GM19238 (cell line): Measurements from ENCODE around the gene COL16A1.

Experiments
- DNase-seq: peaks from one replicate; pipeline ENCODE4 v3.0.0; 2011; ENCODE audit warnings: low spot score; ENCODE audit not compliant: insufficient read length

COL16A1 gene

GRCh38 chr1:31733389-31734219 is 29.8 kb upstream of the COL16A1 start:
- DNase-seq = no peak

GRCh38 chr1:31732751-31733289 is 29.0 kb upstream of the COL16A1 start:
- DNase-seq = no peak

- no peak for DNase-seq
Measured at GRCh38 chr1:31732343-31732742, 28.5 kb upstream of the COL16A1 start.

- DNase-seq = no peak
Measured at GRCh38 chr1:31731049-31731565, 27.3 kb upstream of the COL16A1 start.

GRCh38 chr1:31730336-31731048 is 26.7 kb upstream of the COL16A1 start:
- DNase-seq = no peak

GRCh38 chr1:31727849-31728248 is 24.0 kb upstream of the COL16A1 start:
- no peak for DNase-seq

GRCh38 chr1:31727195-31727594 is 23.4 kb upstream of the COL16A1 start:
- no peak for DNase-seq

GRCh38 chr1:31726715-31727114 is 22.9 kb upstream of the COL16A1 start:
- no peak for DNase-seq

GRCh38 chr1:31725777-31726535 is 22.1 kb upstream of the COL16A1 start:
- no peak for DNase-seq

GRCh38 chr1:31725134-31725533 is 21.3 kb upstream of the COL16A1 start:
- DNase-seq = no peak

GRCh38 chr1:31723828-31724359 is 20.1 kb upstream of the COL16A1 start:
- DNase-seq = no peak

GRCh38 chr1:31718327-31718897 is 14.6 kb upstream of the COL16A1 start:
- no peak for DNase-seq

- DNase-seq = no peak
Measured at GRCh38 chr1:31717341-31717740, 13.5 kb upstream of the COL16A1 start.

GRCh38 chr1:31715873-31716220 is 12.0 kb upstream of the COL16A1 start:
- no peak for DNase-seq

GRCh38 chr1:31715087-31715872 is 11.5 kb upstream of the COL16A1 start:
- peak; percentile 58 for DNase-seq

GRCh38 chr1:31714442-31715086 is 10.7 kb upstream of the COL16A1 start:
- no peak for DNase-seq

GRCh38 chr1:31712630-31713029 is 8.8 kb upstream of the COL16A1 start:
- DNase-seq = no peak

GRCh38 chr1:31712068-31712467 is 8.3 kb upstream of the COL16A1 start:
- DNase-seq = no peak

GRCh38 chr1:31708324-31708723 is 4.5 kb upstream of the COL16A1 start:
- no peak for DNase-seq

GRCh38 chr1:31707711-31708110 is 3.9 kb upstream of the COL16A1 start:
- DNase-seq = no peak
